ENCODE results near the gene FBLN2.

DNA sequence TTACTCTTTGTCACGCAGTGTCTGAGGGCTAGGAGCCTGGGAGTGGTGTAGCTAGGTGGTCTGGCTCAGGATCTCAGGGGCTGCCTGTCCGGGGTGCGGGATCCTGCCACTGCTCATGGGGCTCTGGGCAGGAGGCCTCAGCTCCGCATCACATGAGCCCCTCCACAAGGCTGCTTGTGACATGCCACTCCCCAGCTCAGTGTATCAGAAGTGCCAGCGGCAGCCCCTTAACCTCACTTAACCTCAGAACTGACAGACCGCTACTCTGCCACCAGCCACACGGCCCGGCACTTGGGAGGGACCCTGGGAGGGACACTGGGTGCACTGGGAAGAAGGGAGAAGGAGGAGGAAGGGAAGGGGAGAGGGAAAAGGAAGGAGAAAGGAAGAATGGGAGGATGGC, 87.9 kb downstream of the FBLN2 start:
- TF ChIP-seq, protein P1, sequence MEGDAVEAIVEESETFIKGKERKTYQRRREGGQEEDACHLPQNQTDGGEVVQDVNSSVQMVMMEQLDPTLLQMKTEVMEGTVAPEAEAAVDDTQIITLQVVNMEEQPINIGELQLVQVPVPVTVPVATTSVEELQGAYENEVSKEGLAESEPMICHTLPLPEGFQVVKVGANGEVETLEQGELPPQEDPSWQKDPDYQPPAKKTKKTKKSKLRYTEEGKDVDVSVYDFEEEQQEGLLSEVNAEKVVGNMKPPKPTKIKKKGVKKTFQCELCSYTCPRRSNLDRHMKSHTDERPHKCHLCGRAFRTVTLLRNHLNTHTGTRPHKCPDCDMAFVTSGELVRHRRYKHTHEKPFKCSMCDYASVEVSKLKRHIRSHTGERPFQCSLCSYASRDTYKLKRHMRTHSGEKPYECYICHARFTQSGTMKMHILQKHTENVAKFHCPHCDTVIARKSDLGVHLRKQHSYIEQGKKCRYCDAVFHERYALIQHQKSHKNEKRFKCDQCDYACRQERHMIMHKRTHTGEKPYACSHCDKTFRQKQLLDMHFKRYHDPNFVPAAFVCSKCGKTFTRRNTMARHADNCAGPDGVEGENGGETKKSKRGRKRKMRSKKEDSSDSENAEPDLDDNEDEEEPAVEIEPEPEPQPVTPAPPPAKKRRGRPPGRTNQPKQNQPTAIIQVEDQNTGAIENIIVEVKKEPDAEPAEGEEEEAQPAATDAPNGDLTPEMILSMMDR (IDR thresholded peaks at IDR 0.05), result no peak
- TF ChIP-seq POLR2A (IDR thresholded peaks at IDR 0.05), result no peak
- TF ChIP-seq POLR2AphosphoS5 (IDR thresholded peaks at IDR 0.05), result no peak
- TF ChIP-seq EP300 (IDR thresholded peaks at IDR 0.05), result no peak

All from suprapubic skin (tissue), 4 donors.